ENCODE data around the gene SPRY1.

Gene SPRY1

GRCh38 chr4:123438031-123438430, 41.4 kb downstream of the SPRY1 start:
- DNase-seq (ENCODE audit: extremely low read depth in 1 of 2, low read depth in 1 of 2): no peak

GRCh38 chr4:123443401-123444289, 47.0 kb downstream of the SPRY1 start:
- DNase-seq (ENCODE audit: extremely low read depth in 1 of 2, low read depth in 1 of 2): no peak

GRCh38 chr4:123444290-123444731, 47.7 kb downstream of the SPRY1 start:
- no peak for DNase-seq (ENCODE audit: extremely low read depth in 1 of 2, low read depth in 1 of 2)

GRCh38 chr4:123446865-123447474, 50.4 kb downstream of the SPRY1 start:
- no peak for DNase-seq (ENCODE audit: extremely low read depth in 1 of 2, low read depth in 1 of 2)

GRCh38 chr4:123449362-123449761, 52.8 kb downstream of the SPRY1 start:
- no peak for DNase-seq (ENCODE audit: extremely low read depth in 1 of 2, low read depth in 1 of 2)

- no peak for DNase-seq (ENCODE audit: extremely low read depth in 1 of 2, low read depth in 1 of 2)
These were observed 53.2 kb downstream of the SPRY1 start for GRCh38 chr4:123449780-123450179.

- DNase-seq (ENCODE audit: extremely low read depth in 1 of 2, low read depth in 1 of 2): no peak
These were observed 53.8 kb downstream of the SPRY1 start for GRCh38 chr4:123450393-123450792.

- DNase-seq (ENCODE audit: extremely low read depth in 1 of 2, low read depth in 1 of 2): no peak
These were observed 56.0 kb downstream of the SPRY1 start for GRCh38 chr4:123452616-123453015.

GRCh38 chr4:123453061-123453680, 56.6 kb downstream of the SPRY1 start:
- DNase-seq (ENCODE audit: extremely low read depth in 1 of 2, low read depth in 1 of 2): no peak

Measured in activated CD8-positive, alpha-beta memory T cell treated with anti-CD3 and anti-CD28 coated beads for 1 hour (primary cell).